ENCODE results near the gene HDHD5. TPM values are rescaled to one million over a fixed set of nuclear protein-coding genes. Genes with fewer than 3 reads are reported as not detected.
A peak's percentile ranks its signal among the peaks of the same experiment; 100 is the strongest.

Gene HDHD5
- 121 and 131 TPM in 2 replicates for total RNA-seq
- 164 and 182 TPM in 2 replicates for polyA plus RNA-seq

- peaks cover 5% of the 10 kb centered on the region for H3K4me1 ChIP-seq (ENCODE audit: low read depth)
- DNase-seq (ENCODE audit: low read depth in 1 of 2, low spot score in 1 of 2): peak; percentile 93
- no peaks in the 10 kb centered on the region for H3K27me3 ChIP-seq
- H3K36me3 ChIP-seq: no peaks in the 10 kb centered on the region
- no peak for TF ChIP-seq CTCF (IDR thresholded peaks at IDR 0.05; ENCODE audit: low read depth, low read length)
- peak within 1 kb of the TSS; percentile 80 for H3K27ac ChIP-seq
- peak within 1 kb of the TSS; percentile 53 for H3K4me3 ChIP-seq
- no peaks in the 10 kb centered on the region for H3K9me3 ChIP-seq (ENCODE audit: low read depth)
These were observed at the start of gene HDHD5 for GRCh38 chr22:17158568-17159503. Gene HDHD5 (minus strand): TSS chr22:17159277. CDS start chr22:17159251, 26 bp downstream.

- peak in 1 of 2 donors; percentile 10 for DNase-seq (ENCODE audit: low read depth in 1 of 2, low spot score in 1 of 2)
- Histone ChIP-seq H3K4me1 (ENCODE audit: low read depth) (no peaks in the 10 kb centered on the region), H3K27me3 (no peaks in the 10 kb centered on the region), H3K36me3 (no peaks in the 10 kb centered on the region), H3K27ac (no peak overlapping the region), H3K4me3 (no peak overlapping the region), H3K9me3 (ENCODE audit: low read depth) (no peaks in the 10 kb centered on the region)
- TF ChIP-seq CTCF (IDR thresholded peaks at IDR 0.05; ENCODE audit: low read depth, low read length): no peak
These were observed 46.4 kb upstream of the HDHD5 start for GRCh38 chr22:17205432-17205831.

GRCh38 chr22:17201285-17201945, 42.3 kb upstream of the HDHD5 start:
- H3K36me3 ChIP-seq: no peaks in the 10 kb centered on the region
- DNase-seq (ENCODE audit: low read depth in 1 of 2, low spot score in 1 of 2): peak; percentile 25 to 44
- no peaks in the 10 kb centered on the region for H3K27me3 ChIP-seq
- no peak overlapping the region for H3K4me3 ChIP-seq
- no peaks in the 10 kb centered on the region for H3K9me3 ChIP-seq (ENCODE audit: low read depth)
- peak; percentile 40 for TF ChIP-seq CTCF (IDR thresholded peaks at IDR 0.05; ENCODE audit: low read depth, low read length)
- H3K27ac ChIP-seq: no peak overlapping the region
- H3K4me1 ChIP-seq (ENCODE audit: low read depth): peaks cover 4% of the 10 kb centered on the region

- no peak overlapping the region for H3K27ac ChIP-seq
- H3K4me3 ChIP-seq: no peak overlapping the region
- TF ChIP-seq CTCF (IDR thresholded peaks at IDR 0.05; ENCODE audit: low read depth, low read length): no peak
- H3K4me1 ChIP-seq (ENCODE audit: low read depth): peaks cover 4% of the 10 kb centered on the region
- H3K36me3 ChIP-seq: no peaks in the 10 kb centered on the region
- DNase-seq (ENCODE audit: low read depth in 1 of 2, low spot score in 1 of 2): peak in 1 of 2 donors; percentile 84
- no peaks in the 10 kb centered on the region for H3K9me3 ChIP-seq (ENCODE audit: low read depth)
- no peaks in the 10 kb centered on the region for H3K27me3 ChIP-seq
These were observed 40.1 kb upstream of the HDHD5 start for GRCh38 chr22:17199003-17199731.
